Upper lobe of right lung (tissue), 1 donor: ENCODE results near the gene EFCAB12. TPM values are rescaled to one million over a fixed set of nuclear protein-coding genes. Genes with fewer than 3 reads are reported as not detected.

Source experiments
- ATAC-seq: fragments of 200-7000 bp; cut with Tn5 transposase; one replicate; pipeline ENCODE4 v1.9.1; 2020; ENCODE audit warnings: mild to moderate bottlenecking, moderate library complexity
- DNase-seq: peaks from one replicate; pipeline ENCODE4 v3.0.0-alpha.2; 2020
- H3K27ac ChIP-seq: fragments of 200-600 bp; one replicate; pipeline ENCODE4 v1.8.0; 2022
- H3K27me3 ChIP-seq: fragments of 200-600 bp; one replicate; pipeline ENCODE4 v1.8.0; 2022; ENCODE audit warnings: mild to moderate bottlenecking
- H3K36me3 ChIP-seq: fragments of 200-600 bp; one replicate; pipeline ENCODE4 v1.8.0; 2022
- H3K4me1 ChIP-seq: fragments of 200-600 bp; one replicate; pipeline ENCODE4 v1.8.0; 2022
- H3K4me3 ChIP-seq: fragments of 200-600 bp; one replicate; pipeline ENCODE4 v1.8.0; 2022; ENCODE audit warnings: mild to moderate bottlenecking
- H3K9me3 ChIP-seq: fragments of 200-600 bp; one replicate; pipeline ENCODE4 v1.8.0; 2022
- CTCF ChIP-seq: fragments of 200-600 bp; IDR thresholded peaks from one replicate; pipeline ENCODE4 v1.8.0; 2022; ENCODE audit warnings: antibody characterized with exemption
- intact Hi-C: fragments of 100-400 bp; cut with DNase I; formaldehyde crosslinking; loops from one replicate; pipeline ENCODE4 v1.11.0; 2022
- total RNA-seq: library from RNA; stranded (reverse); fragmentation: NEBNext Ultra II Directional; extraction: Animal tissue kit (Norgen Biotek cat#: 25700); gene quantifications from one replicate; pipeline ENCODE4 v1.2.1, GENCODE V29; 2021
- donor health status: DM: no; HTN: yes; CAD: no; lungs with severe emphysema.

EFCAB12 gene
- total RNA-seq, 1 donor from 2014 or later, result 0.55 TPM

- H3K27ac ChIP-seq, result no peak overlapping the region
- no peak for DNase-seq
- H3K4me1 ChIP-seq, result no peaks in the 10 kb centered on the region
- H3K9me3 ChIP-seq, result no peaks in the 10 kb centered on the region
- intact Hi-C loops, result no loop called here
- no peak overlapping the region for H3K4me3 ChIP-seq
- no peaks in the 10 kb centered on the region for H3K36me3 ChIP-seq
- no peaks in the 10 kb centered on the region for H3K27me3 ChIP-seq
- no peak for ATAC-seq
- no peak for TF ChIP-seq CTCF
Observed at GRCh38 chr3:129404610-129405009, 23.8 kb downstream of the EFCAB12 start.

GRCh38 chr3:129404130-129404529 is 24.3 kb downstream of the EFCAB12 start:
- H3K4me3 ChIP-seq, result no peak overlapping the region
- H3K27me3 ChIP-seq, result no peaks in the 10 kb centered on the region
- H3K9me3 ChIP-seq, result no peaks in the 10 kb centered on the region
- no peak for TF ChIP-seq CTCF
- H3K36me3 ChIP-seq, result no peaks in the 10 kb centered on the region
- intact Hi-C loops, result no loop called here
- H3K27ac ChIP-seq, result no peak overlapping the region
- DNase-seq, result no peak
- no peaks in the 10 kb centered on the region for H3K4me1 ChIP-seq
- no peak for ATAC-seq

GRCh38 chr3:129403450-129403849 is 25.0 kb downstream of the EFCAB12 start:
- intact Hi-C loops, result no loop called here
- no peak for DNase-seq
- no peak for ATAC-seq
- Histone ChIP-seq H3K27me3 (no peaks in the 10 kb centered on the region), H3K9me3 (no peaks in the 10 kb centered on the region), H3K27ac (no peak overlapping the region), H3K36me3 (no peaks in the 10 kb centered on the region), H3K4me1 (peaks cover 2% of the 10 kb centered on the region), H3K4me3 (no peak overlapping the region)
- TF ChIP-seq CTCF, result no peak

GRCh38 chr3:129402616-129403015 is 25.8 kb downstream of the EFCAB12 start:
- no peak for DNase-seq
- Histone ChIP-seq H3K9me3 (no peaks in the 10 kb centered on the region), H3K4me1 (peaks cover 10% of the 10 kb centered on the region), H3K27ac (no peak overlapping the region), H3K4me3 (no peak overlapping the region), H3K36me3 (no peaks in the 10 kb centered on the region), H3K27me3 (no peaks in the 10 kb centered on the region)
- TF ChIP-seq CTCF, result no peak
- no peak for ATAC-seq
- intact Hi-C loops, result no loop called here

- peaks cover 11% of the 10 kb centered on the region for H3K4me1 ChIP-seq
- ATAC-seq, result no peak
- H3K27me3 ChIP-seq, result no peaks in the 10 kb centered on the region
- no peaks in the 10 kb centered on the region for H3K9me3 ChIP-seq
- DNase-seq, result no peak
- H3K4me3 ChIP-seq, result no peak overlapping the region
- intact Hi-C loops, result no loop called here
- no peaks in the 10 kb centered on the region for H3K36me3 ChIP-seq
- no peak overlapping the region for H3K27ac ChIP-seq
- no peak for TF ChIP-seq CTCF
Observed at GRCh38 chr3:129402210-129402609, 26.2 kb downstream of the EFCAB12 start.

- DNase-seq, result no peak
- TF ChIP-seq CTCF, result no peak
- Histone ChIP-seq H3K27me3 (no peaks in the 10 kb centered on the region), H3K4me1 (peaks cover 11% of the 10 kb centered on the region), H3K9me3 (no peaks in the 10 kb centered on the region), H3K27ac (peak overlapping the region; percentile 93), H3K4me3 (peak overlapping the region; percentile 77), H3K36me3 (peaks cover 6% of the 10 kb centered on the region)
- intact Hi-C loops, result no loop called here
- ATAC-seq, result no peak
Observed at GRCh38 chr3:129399895-129400357, 28.5 kb downstream of the EFCAB12 start.
